Measurements from ENCODE around the gene MKKS.

Gene MKKS

GRCh38 chr20:10430704-10431103, 3.3 kb downstream of the MKKS start:
- DNase-seq (ENCODE audit: low read depth) = no peak
- no peak for TF ChIP-seq CTCF (IDR thresholded peaks at IDR 0.05; ENCODE audit: insufficient read depth, low read depth, low read length, missing control alignments)
- no peak overlapping the region for H3K4me3 ChIP-seq (ENCODE audit: low read length)

- H3K4me3 ChIP-seq (ENCODE audit: low read length) = no peak overlapping the region
- peak; percentile 84 for DNase-seq (ENCODE audit: low read depth)
- no peak for TF ChIP-seq CTCF (IDR thresholded peaks at IDR 0.05; ENCODE audit: insufficient read depth, low read depth, low read length, missing control alignments)
Measured at GRCh38 chr20:10430000-10430466, 4.0 kb downstream of the MKKS start.

GRCh38 chr20:10429443-10429981, 4.5 kb downstream of the MKKS start:
- no peak for DNase-seq (ENCODE audit: low read depth)
- TF ChIP-seq CTCF (IDR thresholded peaks at IDR 0.05; ENCODE audit: insufficient read depth, low read depth, low read length, missing control alignments) = no peak
- no peak overlapping the region for H3K4me3 ChIP-seq (ENCODE audit: low read length)

GRCh38 chr20:10428008-10428407, 6.0 kb downstream of the MKKS start:
- no peak overlapping the region for H3K4me3 ChIP-seq (ENCODE audit: low read length)
- no peak for DNase-seq (ENCODE audit: low read depth)
- no peak for TF ChIP-seq CTCF (IDR thresholded peaks at IDR 0.05; ENCODE audit: insufficient read depth, low read depth, low read length, missing control alignments)

GRCh38 chr20:10427060-10427692, 6.8 kb downstream of the MKKS start:
- DNase-seq (ENCODE audit: low read depth) = peak; percentile 66

GRCh38 chr20:10423735-10424134, 10.3 kb downstream of the MKKS start:
- TF ChIP-seq CTCF (IDR thresholded peaks at IDR 0.05; ENCODE audit: insufficient read depth, low read depth, low read length, missing control alignments) = no peak
- DNase-seq (ENCODE audit: low read depth) = no peak
- no peak overlapping the region for H3K4me3 ChIP-seq (ENCODE audit: low read length)

More at GRCh38 chr20:10427060-10427692, 6.8 kb downstream of the MKKS start:
- H3K4me3 ChIP-seq (ENCODE audit: low read length) = no peak overlapping the region
- TF ChIP-seq CTCF (IDR thresholded peaks at IDR 0.05; ENCODE audit: insufficient read depth, low read depth, low read length, missing control alignments) = peak; percentile 89
